ENCODE measurements around the gene PLD1.

PLD1 gene

DNA sequence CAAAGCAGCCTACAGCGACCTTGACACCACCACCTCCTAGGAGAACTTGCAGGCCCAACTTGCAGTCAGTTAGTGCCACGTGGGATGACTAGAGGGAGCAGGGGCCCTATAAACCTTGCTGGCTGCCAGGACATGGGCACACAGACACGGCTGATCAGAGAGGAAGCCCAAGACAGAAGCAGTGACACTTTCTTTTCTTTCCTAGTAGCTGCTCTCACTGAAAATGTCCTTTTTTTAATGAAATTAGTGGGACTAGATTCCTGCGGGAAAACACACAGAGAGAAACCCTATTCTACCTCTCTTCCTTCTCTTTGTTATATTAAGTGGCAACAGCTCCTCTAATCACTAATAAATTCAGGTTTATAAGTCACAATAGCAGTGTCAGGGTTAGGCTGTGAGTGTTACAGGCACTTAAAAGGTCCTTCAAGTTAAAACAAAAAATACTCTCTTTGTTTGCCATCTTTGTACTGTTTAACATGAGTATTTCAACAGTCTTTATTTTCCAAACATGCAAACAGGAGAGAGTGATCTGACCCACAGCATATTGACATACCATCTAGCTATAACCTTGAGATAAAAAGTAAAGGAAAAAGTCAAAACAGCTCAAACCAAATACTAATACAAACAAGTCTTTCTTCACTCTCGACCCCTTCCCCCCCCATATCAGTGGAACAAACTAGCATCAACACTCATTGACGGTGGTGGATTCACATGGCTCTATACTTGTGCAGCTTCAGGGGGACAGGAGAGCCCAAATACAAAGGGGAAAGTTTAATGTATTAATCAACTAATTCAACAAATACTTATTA, 30.7 kb upstream of the PLD1 start:
- H3K4me3 ChIP-seq (ENCODE audit: low read length): no peak overlapping the region
- no peak for DNase-seq (ENCODE audit: low read depth, low spot score)

DNA sequence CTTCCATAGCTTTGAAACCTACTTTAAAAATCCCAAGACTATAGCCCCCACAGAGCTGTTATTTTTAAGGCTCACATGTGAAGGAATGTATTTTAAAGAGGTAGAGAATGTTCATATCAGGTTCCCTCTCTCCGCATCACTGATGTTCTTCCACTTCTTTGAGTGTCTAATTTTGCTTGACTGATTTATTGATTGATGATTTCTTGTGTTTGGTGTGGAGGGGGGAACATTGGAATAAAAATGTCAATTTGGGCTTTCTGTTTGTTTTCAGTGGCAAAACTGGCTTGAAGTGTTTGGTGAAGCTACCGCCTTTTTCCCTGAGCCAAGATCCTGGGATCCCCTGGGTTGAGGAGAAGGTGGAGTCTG, 30.1 kb upstream of the PLD1 start:
- H3K4me3 ChIP-seq (ENCODE audit: low read length): no peak overlapping the region
- no peak for DNase-seq (ENCODE audit: low read depth, low spot score)

DNA sequence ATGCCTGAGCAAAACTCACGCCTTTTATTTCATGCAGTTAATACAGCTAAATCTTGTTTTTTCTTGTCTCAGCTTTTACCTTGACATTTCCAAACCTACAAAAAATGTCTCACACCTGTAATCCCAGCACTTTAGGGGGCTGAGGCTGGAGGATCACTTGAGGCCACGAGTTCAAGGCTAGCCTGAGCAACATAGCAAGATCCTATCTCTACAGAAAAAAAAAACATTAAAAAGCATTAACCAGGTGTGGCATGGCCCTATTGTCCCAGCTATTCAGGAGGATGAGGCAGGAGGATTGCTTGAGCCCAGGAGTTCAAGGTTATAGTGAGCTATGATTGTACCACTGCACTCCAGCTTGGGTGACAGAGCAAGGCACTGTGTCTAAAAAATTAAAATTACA, 29.0 kb upstream of the PLD1 start:
- DNase-seq (ENCODE audit: low read depth, low spot score): no peak
- no peak overlapping the region for H3K4me3 ChIP-seq (ENCODE audit: low read length)

DNA sequence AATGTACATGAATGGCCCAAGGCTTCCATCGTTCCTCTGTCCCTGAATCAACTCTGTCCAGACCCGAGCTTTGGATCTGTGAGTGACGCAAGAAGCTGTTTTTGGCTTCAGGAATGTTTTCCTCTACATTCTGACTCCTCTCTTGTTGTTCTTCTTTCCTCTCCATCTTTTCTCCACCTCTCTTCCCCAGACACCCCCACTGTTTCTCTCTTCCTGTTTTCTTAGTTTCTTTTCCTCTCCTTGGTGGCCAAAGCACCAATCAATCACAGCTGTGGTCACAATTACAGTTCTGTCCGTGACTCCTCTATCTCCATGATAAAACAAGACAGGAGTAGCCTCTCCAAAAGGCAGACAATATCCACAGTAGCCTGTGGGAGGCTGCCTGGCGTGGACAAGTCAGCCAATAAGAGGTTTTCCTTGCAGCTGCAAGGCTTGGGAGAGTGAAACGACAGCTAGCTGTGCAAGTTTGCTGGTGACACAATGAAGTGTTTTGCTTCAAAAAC, 28.0 kb upstream of the PLD1 start:
- H3K4me3 ChIP-seq (ENCODE audit: low read length): no peak overlapping the region
- DNase-seq (ENCODE audit: low read depth, low spot score): no peak

DNA sequence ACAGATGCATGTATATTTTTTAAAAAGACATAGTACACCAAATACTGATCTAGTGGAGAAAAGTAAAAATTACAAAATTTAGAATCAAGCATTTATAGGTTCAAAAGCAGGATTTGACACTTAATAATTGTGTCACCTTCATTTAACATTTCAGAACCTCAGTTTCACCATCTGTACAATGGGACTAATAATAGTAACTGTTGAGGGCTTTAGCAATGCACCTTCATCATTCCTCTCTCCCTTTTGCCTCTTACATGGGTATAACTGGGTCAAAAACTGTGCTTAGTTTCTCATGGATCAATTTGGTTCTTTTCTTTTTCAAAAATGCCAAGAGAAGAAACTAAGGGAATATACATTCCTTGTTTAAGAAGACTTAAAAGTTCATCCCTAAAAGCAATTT, 27.4 kb upstream of the PLD1 start:
- no peak overlapping the region for H3K4me3 ChIP-seq (ENCODE audit: low read length)
- DNase-seq (ENCODE audit: low read depth, low spot score): no peak

DNA sequence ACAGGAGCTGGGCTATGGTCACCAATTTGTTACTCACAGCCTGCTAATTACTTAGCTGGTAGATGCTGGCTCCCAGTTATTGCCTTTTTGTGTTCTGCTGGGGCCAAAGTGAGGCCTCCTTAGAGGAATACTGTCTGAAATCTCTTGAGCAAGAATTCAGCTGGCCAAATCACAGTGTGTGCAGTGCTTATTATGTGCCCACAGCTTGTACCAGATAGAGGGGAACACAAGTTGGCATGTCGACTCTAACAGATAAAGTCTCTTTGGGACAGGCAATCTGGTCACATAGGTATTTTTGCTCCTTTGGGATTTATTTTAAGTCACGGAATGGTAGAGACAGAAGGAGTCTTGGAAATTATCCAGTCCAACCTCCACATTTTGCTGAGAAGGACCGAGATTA, 26.6 kb upstream of the PLD1 start:
- no peak for DNase-seq (ENCODE audit: low read depth, low spot score)
- no peak overlapping the region for H3K4me3 ChIP-seq (ENCODE audit: low read length)

DNA sequence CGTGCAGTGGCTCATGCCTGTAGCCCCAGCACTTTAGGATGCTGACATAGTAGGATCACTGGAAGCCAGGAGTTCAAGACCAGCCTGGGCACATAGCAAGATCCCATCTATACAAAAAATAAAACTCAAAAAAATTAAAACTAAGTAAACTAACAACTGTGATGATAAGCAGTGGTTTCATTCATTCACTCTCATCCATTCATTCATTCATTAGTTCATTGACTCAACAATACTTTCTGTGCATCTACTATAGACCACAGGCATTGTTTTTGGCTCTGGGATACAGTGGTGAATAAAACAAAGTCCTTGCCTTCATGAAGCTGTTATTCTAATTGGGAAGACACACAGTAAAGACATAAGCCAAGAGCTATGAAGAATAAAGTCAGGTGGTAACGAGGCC, 25.3 kb upstream of the PLD1 start:
- DNase-seq (ENCODE audit: low read depth, low spot score): no peak
- H3K4me3 ChIP-seq (ENCODE audit: low read length): no peak overlapping the region

DNA sequence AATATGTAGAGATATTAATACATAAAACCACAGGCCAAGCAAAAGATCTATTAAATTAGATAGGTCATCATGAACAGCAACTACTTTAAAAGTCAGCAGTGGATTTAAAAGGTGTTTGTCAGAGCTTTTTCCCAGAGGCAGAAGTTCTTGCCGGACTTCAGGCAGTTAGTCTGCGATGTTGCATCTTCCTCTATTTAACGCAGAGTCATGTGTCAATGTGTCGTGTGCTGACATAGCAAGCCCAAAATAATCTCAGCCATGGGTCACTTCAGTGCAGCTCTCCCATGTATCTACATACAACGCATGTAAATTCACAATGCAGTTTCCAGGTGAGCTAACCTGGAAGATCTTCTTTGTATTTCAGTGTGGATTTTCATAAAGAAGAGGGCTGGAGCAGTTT, 24.8 kb upstream of the PLD1 start:
- DNase-seq (ENCODE audit: low read depth, low spot score): no peak
- H3K4me3 ChIP-seq (ENCODE audit: low read length): no peak overlapping the region

DNA sequence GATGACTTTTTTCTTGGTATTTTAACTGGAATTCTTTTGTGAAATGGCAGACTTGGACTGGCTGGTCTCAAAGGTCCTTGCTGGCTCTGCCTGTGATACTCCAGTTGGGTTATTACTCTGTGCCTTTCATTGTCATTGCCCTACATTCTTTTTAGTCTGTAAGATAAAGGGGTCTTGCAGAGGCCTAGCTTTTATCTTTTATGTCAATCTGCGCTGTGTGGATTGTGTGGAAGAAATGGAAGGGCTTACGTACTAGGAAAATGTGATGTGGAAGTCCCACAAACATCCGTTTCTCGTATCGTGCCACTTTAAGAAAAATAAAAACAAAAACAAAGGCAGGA, 24.1 kb upstream of the PLD1 start:
- H3K4me3 ChIP-seq (ENCODE audit: low read length): no peak overlapping the region
- no peak for DNase-seq (ENCODE audit: low read depth, low spot score)

DNA sequence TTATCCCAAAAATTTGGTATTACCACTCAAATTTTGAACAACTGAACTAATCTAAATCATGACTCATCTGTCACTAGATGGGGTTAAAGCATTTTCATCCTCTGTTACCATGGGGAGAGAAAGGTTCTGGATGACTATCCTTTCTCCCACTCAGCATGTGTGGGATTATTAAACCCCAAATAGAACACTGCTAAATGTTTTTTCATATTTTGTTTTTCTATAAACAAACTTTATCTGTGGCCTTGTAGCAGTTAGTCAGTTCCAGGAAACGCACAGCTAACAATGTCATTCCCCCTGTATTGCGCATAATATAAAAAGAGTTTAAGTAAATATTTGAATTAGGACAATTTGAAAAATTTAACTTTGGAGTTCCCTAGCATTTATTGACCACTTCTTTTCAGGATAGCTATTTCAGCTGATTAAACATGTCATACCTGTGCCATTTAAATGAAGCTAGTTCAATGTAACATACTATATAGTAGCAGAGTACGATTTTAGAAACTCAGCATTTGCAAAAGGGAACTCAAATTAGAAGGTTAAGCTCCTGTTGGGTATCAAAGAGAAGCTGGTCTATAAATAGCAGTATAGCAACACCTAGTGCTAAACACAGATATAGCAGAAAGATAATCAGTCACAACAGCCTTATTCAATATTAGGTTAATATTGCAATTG, 23.6 kb upstream of the PLD1 start:
- H3K4me3 ChIP-seq (ENCODE audit: low read length): no peak overlapping the region
- DNase-seq (ENCODE audit: low read depth, low spot score): no peak

DNA sequence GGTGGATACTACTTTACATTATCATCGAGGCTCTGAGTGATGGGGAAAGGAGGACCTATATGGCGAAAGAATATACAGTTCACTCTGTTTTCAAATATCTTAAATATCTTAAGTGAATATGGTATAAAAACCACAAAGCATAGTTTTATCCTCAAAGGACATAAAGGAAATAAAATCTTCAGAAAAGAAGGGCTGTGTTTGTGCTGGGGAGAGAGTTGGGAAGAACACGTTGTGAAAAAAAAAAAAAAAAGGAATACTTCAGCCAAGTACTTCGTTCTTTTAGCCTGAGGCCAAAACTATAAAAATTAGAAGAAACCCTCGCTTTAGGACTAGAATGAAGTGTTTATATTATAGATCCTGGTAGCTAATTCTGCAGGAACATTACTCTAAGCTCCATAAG, 22.7 kb upstream of the PLD1 start:
- no peak overlapping the region for H3K4me3 ChIP-seq (ENCODE audit: low read length)
- no peak for DNase-seq (ENCODE audit: low read depth, low spot score)

DNA sequence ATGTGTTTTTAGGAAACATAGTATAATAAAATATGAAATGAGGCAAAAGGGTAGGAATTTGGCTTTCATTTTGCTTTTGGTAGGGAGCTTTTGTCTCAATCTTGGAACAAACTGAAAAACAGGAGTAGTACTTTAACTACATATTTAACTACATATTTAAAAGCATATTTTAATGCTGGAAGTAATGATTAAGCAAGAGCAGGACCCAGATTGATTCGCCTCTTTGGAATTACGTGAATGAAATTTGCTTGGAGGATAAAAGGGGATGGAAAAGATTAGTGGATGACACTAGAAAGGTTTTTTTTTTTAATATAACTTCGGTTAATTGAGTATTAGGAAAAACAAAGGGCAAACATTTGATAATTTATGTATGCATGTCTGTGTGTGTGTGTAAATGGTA, 21.7 kb upstream of the PLD1 start:
- no peak overlapping the region for H3K4me3 ChIP-seq (ENCODE audit: low read length)
- DNase-seq (ENCODE audit: low read depth, low spot score): no peak

DNA sequence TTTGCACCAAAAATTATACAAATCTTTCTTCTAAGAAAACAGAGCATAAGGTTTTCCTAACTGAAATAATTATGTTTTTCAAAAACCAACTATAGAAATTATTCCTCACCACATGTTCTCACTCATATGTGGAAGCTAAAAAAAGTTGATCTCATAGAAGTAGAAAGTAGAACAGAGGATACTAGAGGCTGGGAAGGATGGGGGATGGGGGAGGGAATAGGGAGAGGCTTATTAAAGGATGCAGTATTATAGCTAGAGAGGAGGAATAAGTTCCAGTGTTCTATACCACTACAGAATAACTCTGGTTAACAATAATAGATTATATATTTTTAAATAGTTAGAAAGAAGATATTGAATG, 20.2 kb upstream of the PLD1 start:
- no peak for DNase-seq (ENCODE audit: low read depth, low spot score)
- H3K4me3 ChIP-seq (ENCODE audit: low read length): no peak overlapping the region

DNA sequence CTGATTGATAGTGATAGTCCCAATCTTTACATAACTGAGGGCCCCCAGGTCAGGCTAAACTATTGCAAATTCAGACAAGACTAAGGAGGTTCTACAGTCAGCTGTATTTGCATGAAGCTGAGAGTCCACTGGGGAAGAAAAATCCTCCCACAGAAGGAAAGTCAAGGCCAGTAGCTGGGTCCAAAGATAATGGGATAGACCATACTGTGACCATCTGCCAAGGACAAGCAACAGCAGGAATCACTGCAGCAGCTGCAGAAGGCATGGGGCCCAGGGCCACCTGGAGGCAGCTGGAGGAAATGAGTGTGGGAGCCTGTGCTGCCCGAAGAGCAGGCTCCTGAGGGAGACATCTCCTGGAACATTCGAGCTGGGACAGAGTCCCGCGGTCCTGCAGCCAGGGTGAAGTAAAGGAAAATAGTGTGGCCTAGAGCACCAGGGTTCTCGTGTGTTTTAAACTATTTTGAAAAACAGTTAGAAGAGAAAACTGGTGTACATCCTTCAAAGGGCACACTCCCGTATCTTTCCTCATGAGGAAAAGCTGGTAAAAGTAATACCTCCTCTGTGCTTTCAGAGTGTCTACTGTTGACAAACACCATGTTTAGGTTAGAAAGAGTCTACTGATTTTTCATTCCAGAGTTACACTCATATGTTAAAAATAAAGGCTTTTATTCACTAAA, 19.7 kb upstream of the PLD1 start:
- H3K4me3 ChIP-seq (ENCODE audit: low read length): no peak overlapping the region
- DNase-seq (ENCODE audit: low read depth, low spot score): no peak

DNA sequence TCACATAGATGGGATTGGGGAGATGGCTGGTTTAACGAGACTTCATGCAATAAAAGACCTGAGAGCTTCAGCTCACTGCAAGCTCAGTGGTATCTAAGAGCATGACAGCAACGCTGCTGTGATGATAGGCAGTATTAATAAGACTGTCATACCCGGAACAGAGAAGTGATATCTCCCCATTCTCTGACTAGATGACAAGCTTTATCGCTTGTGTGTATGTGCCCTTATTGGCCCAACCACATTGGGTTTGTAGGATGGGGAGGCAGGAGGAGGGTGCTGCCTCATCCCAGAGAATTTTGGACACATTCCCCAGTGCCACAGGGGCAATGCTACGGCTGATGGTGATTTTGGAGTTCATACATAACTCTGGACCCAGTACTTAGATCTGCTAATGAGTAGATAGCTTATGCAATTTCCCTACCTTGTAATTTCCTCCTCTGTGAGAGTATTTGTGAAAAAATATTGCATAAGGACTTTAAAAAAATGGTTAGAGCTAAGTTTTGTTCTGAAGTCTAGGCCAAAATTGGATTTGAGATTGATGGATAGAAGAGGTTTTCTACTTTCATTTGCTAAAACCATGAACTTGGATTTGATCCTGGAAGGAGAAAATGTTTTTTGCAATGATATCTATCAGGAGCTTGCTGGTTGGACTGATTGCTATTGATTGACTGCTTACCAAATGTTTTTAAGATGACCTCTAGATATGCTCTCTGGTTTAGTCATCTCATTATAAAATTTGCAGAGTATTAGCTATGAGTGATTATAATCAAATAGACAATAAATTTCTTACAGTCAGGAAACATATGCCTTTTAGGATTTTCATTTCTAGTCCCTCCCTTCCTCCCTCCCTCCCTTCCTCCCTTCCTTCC, 18.9 kb upstream of the PLD1 start:
- no peak for DNase-seq (ENCODE audit: low read depth, low spot score)
- no peak overlapping the region for H3K4me3 ChIP-seq (ENCODE audit: low read length)

DNA sequence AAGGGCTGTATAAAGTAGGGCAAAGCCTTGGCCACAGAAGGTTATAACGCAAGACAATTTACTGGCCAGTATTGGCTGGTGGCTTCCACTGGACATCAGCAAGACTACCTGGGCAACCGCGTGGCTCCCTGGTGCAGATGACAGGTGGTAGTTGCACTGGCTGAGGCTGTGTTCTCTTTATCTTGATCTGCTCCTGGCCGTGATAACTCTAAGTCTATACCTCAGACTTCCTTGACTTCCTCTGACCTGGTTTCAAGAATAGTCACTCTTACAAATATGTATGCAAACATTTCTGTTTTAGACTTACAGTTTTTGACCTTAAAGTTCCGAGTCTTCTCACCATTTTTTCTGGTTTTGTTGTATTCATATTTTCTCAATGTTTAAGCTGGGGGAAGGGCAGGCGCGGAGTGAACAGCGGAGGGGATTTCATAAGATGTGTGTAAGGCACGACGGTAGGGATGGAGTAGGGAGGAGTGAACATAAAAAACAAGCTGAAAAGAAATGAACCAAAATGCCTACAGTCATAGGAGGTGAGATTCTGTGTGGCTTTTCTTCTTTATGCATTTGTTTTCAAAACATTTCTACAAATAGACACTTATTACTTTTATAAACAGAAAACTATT, 17.7 kb upstream of the PLD1 start:
- no peak overlapping the region for H3K4me3 ChIP-seq (ENCODE audit: low read length)
- DNase-seq (ENCODE audit: low read depth, low spot score): no peak

DNA sequence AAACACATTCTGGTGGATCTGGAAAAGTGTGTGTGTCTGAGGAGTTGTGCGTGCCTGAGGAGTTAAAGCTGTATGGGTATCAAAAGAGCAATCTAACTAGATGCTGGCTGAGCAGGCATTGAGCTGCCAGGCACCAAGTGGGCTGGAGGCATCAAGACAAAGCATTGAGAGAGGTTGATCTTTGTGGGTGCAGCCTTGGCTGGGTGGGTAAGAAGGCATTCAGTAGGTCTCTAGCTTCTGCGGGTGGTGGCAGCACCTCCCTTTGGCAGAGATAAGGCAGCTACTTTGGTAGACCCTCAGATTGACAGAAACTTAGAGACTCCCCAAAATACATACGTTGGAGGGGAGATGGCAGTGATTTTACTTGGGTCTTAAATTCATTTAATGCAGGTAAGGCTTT, 17.1 kb upstream of the PLD1 start:
- H3K4me3 ChIP-seq (ENCODE audit: low read length): no peak overlapping the region
- DNase-seq (ENCODE audit: low read depth, low spot score): no peak

DNA sequence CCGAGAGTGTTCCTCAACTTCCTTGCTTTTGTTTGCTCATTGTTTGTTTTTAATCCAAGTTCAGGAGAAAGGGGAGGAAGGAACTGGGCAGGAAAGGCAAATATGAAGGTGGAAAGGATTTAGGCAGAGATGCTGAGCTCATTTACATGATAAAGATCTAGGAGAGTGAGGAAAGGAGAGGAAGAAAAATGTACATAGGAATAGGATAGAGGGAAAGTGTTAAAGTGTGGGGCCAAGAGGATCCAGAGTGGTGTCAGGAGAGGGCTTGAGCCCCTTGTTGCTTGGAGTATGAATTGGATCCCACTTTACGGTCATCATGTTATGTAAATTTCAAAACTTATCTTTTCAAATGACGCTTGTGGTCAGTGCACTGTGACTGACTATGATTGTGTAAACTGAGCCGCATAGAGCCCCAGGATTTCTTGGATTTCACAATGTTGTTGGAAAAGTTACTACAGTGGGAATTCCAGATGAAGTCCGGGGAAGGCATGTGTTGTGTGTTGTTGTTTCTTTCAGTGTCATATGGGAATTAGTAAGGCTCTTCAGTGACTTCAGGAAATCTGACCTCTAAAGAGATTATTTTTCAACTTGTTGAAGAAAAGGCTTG, 15.0 kb upstream of the PLD1 start:
- no peak for DNase-seq (ENCODE audit: low read depth, low spot score)

DNA sequence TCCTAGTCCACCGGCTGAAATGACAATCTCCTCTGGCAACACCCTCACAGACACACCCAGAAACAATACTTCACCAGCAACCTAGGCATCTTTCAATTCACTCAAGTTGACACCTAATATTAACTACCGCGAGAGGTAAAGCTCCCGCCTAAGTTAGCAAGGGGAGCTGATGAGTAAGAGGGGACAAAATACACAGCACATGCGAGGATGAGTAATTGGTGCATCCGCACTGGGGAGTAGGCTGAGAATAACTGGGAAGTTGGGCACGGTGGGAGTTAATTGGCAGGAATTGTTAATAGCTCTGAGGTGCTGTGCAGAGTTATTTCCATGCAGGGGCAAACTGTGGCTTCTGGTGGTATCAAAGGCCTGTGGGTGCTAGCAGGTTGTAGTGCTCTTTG, 14.5 kb upstream of the PLD1 start:
- no peak for DNase-seq (ENCODE audit: low read depth, low spot score)

More for the DNA sequence above, 15.0 kb upstream of the PLD1 start:
- H3K4me3 ChIP-seq (ENCODE audit: low read length): no peak overlapping the region

More for the DNA sequence above, 14.5 kb upstream of the PLD1 start:
- no peak overlapping the region for H3K4me3 ChIP-seq (ENCODE audit: low read length)
